Activated CD8-positive, alpha-beta T cell treated with anti-CD3 and anti-CD28 coated beads, Interleukin-2, amount 10 ng/mL, durations not matched to agents 7 days and 5 days (primary cell): ENCODE measurements around the gene LCNL1. TPM values are rescaled to one million over a fixed set of nuclear protein-coding genes. Genes with fewer than 3 reads are reported as not detected.
A peak's percentile ranks its signal among the peaks of the same experiment; 100 is the strongest.

Experiments used
- ATAC-seq: fragments of 150-1000 bp; cut with Tn5 transposase; one replicate; pipeline ENCODE4 v1.10.0; 2021; ENCODE audit warnings: moderate library complexity
- CTCF ChIA-PET: fragments of 350-600 bp; sonication (Branson Sonifier 250); formaldehyde crosslinking; loops from one replicate; lab custom pipeline; 2021; ENCODE audit warnings: antibody characterized with exemption; lab: Charles Lee
- POLR2A ChIA-PET: fragments of 350-600 bp; sonication (Branson Sonifier 250); formaldehyde crosslinking; loops from one replicate; lab custom pipeline; 2021; ENCODE audit warnings: antibody characterized with exemption; lab: Charles Lee
- DNase-seq: peaks from one replicate; pipeline ENCODE4 v3.0.0-alpha.2; 2020
- H3K27ac Mint-ChIP-seq: one replicate; pipeline ENCODE4 v1.8.0; 2021; ENCODE audit warnings: mild to moderate bottlenecking, mixed read lengths
- H3K27me3 Mint-ChIP-seq: one replicate; pipeline ENCODE4 v1.8.0; 2021; ENCODE audit warnings: low read depth, mixed read lengths
- H3K36me3 Mint-ChIP-seq: one replicate; pipeline ENCODE4 v1.8.0; 2021; ENCODE audit warnings: low read depth, mixed read lengths
- H3K4me1 Mint-ChIP-seq: one replicate; pipeline ENCODE4 v1.8.0; 2021; ENCODE audit warnings: low read depth, mixed read lengths
- H3K4me3 Mint-ChIP-seq: one replicate; pipeline ENCODE4 v1.8.0; 2021; ENCODE audit warnings: mild to moderate bottlenecking, mixed read lengths
- H3K9me3 Mint-ChIP-seq: one replicate; pipeline ENCODE4 v1.8.0; 2022; ENCODE audit warnings: mixed read lengths; ENCODE audit not compliant: insufficient read depth
- total RNA-seq, 2 experiments: library from RNA; stranded (reverse); gene quantifications; one replicate each; pipeline ENCODE4 v1.2.3, GENCODE V29; 2021

Gene LCNL1
- total RNA-seq, 2 experiments from 2014 or later, result not detected

DNA sequence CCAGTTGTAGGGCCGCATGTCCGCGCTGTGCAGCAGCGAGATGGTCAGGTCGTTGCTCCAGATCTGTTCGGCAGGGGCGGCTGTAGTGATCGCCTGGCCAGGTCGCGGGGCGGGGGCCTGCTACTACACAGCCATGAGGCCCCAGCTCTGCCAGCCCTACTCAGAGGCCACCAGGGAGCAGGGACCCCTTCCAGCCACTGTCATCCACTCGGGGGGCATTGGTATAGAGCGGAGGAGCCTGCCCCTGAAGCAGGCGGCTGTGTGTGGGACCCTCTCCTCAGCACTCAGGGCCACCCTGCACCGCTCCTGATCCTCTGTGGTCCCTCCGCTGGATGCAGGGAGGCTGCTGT lies 39.9 kb upstream of the LCNL1 start:
- no peak for DNase-seq
- no peak for ATAC-seq
- Mint-ChIP-seq H3K9me3 (no peaks in the 10 kb centered on the region), H3K27ac (no peak overlapping the region), H3K27me3 (no peaks in the 10 kb centered on the region), H3K36me3 (peaks cover 26% of the 10 kb centered on the region), H3K4me3 (peak overlapping the region; percentile 79), H3K4me1 (peaks cover 15% of the 10 kb centered on the region)
- POLR2A ChIA-PET, result no interaction called here
- CTCF ChIA-PET, result no interaction called here

GRCh38 chr9:136943291-136944211 lies 39.2 kb upstream of the LCNL1 start:
- DNase-seq (peak; percentile 65), ATAC-seq (peak; percentile 38)
- Mint-ChIP-seq H3K36me3 (peaks cover 24% of the 10 kb centered on the region), H3K27me3 (no peaks in the 10 kb centered on the region), H3K4me1 (peaks cover 19% of the 10 kb centered on the region), H3K9me3 (no peaks in the 10 kb centered on the region), H3K4me3 (peak overlapping the region; percentile 79), H3K27ac (peak overlapping the region; percentile 80)
- CTCF ChIA-PET, result interaction anchor here (0.8 to 1.5 kb wide), 6 partner anchors 57 to 155 kb away, joined by 3 to 5 read pairs (median 4); partner anchors contain the start of genes AJM1 and NPDC1
- POLR2A ChIA-PET, result interaction anchor here (0.6 to 1.0 kb wide), 3 partner anchors 26 to 244 kb away, joined by 3 read pairs; partner anchors contain the start of gene ABCA2

DNA sequence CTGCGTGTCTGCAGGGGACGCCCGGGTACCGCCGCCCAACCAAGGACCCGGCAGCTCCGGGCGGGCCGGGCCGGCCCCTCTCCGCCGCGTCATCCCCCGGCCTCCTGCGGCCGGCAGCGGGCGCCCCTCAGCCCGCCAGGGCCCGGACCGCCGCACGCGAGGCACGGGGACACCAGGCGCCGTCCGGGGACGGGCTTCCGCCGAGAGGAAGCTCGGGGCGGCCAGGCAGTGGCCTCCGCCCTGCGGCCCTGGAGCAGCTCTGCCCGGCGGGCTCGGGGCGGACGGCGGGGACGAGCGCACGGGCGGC lies 38.6 kb upstream of the LCNL1 start:
- Mint-ChIP-seq H3K4me1 (peaks cover 21% of the 10 kb centered on the region), H3K27me3 (no peaks in the 10 kb centered on the region), H3K4me3 (peak overlapping the region; percentile 79), H3K9me3 (no peaks in the 10 kb centered on the region), H3K27ac (peak overlapping the region; percentile 80), H3K36me3 (peaks cover 21% of the 10 kb centered on the region)
- POLR2A ChIA-PET, result interaction anchor here (0.6 to 1.0 kb wide), 3 partner anchors 25 to 244 kb away, joined by 3 read pairs; partner anchors contain the start of gene ABCA2
- DNase-seq, result no peak
- CTCF ChIA-PET, result interaction anchor here (0.8 to 1.5 kb wide), 6 partner anchors 56 to 156 kb away, joined by 3 to 5 read pairs (median 4); partner anchors contain the start of genes AJM1 and NPDC1
- ATAC-seq, result peak; percentile 57

DNA sequence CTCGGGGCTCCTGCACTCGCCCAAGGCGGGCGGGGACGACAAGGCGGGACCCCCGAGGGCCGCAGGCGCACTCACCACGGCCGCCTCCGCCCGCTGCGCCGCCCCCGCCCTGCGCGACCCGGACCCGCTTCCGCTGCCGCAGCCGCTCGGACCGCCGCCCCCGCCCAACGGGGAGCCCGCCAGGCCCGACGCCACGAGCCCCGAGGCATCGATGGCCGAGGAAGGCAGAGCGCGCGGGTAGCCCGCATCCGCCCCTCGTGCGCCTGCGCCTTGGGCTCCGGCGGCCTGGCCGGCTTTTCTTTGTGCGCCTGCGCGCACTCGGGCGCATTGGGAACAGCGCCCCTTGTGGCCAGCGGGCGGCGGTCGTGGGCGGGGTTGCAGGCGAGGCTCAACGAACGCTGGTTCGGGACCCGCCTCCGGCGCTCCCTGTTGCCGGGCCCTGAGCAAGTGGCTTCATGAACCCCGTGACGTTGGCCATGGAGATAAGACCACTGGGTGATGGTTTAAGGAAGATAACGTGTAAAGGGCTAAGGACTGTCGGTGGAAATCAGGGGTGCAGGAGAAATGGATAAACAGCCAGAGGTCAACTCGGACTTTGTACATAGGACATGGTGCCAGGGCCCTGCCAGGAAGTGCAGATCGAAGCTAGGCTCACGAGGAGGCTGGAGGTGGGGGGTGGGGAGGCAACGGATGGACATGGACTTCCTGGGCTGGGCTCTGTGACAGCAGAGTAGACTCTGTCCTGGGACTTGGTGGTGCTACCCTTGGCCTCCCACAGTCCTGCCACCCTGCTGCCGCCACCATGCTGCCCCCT lies 38.1 kb upstream of the LCNL1 start, which contains the start of the genes C8G and FBXW5:
C8G (plus strand) TSS at position 725 of the 814 bp plus-strand sequence; CDS start at position 803, 78 bp downstream.
FBXW5 (minus strand) TSS at position 220 of the 814 bp plus-strand sequence. CDS start 655 bp downstream, outside the sequence.
- H3K27me3 Mint-ChIP-seq, result no peaks in the 10 kb centered on the region
- peak within 1 kb of the TSS; percentile 79 for H3K4me3 Mint-ChIP-seq
- ATAC-seq, result peak; percentile 77
- no peaks in the 10 kb centered on the region for H3K9me3 Mint-ChIP-seq
- peak within 1 kb of the TSS; percentile 91 for H3K27ac Mint-ChIP-seq
- H3K4me1 Mint-ChIP-seq, result peaks cover 21% of the 10 kb centered on the region
- peak; percentile 95 for DNase-seq
- H3K36me3 Mint-ChIP-seq, result peaks cover 21% of the 10 kb centered on the region
- POLR2A ChIA-PET, result interaction anchor here (0.6 to 1.0 kb wide), 3 partner anchors 25 to 243 kb away, joined by 3 read pairs; partner anchors contain the start of gene ABCA2
- CTCF ChIA-PET, result interaction anchor here (0.8 to 5.5 kb wide), 7 partner anchors 56 to 156 kb away, joined by 3 to 146 read pairs (median 4); partner anchors contain the start of genes AJM1 and NPDC1

DNA sequence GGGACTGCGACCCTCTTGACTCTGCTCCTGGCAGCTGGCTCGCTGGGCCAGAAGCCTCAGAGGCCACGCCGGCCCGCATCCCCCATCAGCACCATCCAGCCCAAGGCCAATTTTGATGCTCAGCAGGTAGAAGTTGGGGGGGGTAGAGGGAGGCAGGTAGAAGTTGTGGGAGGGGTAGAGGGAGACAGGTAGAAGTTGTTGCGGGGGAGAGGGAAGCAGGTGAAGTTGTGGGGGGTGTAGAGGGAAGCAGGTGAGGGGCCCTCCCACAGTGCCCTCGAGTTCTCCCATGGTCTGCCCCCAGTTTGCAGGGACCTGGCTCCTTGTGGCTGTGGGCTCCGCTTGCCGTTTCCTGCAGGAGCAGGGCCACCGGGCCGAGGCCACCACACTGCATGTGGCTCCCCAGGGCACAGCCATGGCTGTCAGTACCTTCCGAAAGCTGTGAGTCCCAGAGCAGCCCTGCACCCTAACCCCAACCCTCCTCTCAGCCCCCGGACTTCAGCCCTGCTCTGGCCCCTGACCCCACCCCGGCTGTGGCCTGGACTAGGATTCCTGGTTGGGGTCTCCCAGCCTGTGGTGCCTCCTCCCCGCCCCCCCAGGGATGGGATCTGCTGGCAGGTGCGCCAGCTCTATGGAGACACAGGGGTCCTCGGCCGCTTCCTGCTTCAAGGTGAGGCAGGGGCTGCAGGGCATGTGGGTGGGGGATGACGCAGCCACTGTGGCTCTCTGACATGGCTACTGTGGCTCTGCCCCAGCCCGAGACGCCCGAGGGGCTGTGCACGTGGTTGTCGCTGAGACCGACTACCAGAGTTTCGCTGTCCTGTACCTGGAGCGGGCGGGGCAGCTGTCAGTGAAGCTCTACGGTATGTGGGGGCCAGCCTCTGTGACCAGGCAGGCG lies 37.2 kb upstream of the LCNL1 start:
- H3K9me3 Mint-ChIP-seq, result no peaks in the 10 kb centered on the region
- ChIA-PET POLR2A (no interaction called here), CTCF (interaction anchor here (1.5 to 5.5 kb wide), 2 partner anchors 90 to 103 kb away, joined by 5 to 146 read pairs; partner anchors contain the start of gene AJM1)
- H3K27ac Mint-ChIP-seq, result peak overlapping the region; percentile 91
- no peak for ATAC-seq
- peaks cover 21% of the 10 kb centered on the region for H3K4me1 Mint-ChIP-seq
- no peak for DNase-seq
- no peaks in the 10 kb centered on the region for H3K27me3 Mint-ChIP-seq
- H3K36me3 Mint-ChIP-seq, result peaks cover 18% of the 10 kb centered on the region
- H3K4me3 Mint-ChIP-seq, result peak overlapping the region; percentile 65

DNA sequence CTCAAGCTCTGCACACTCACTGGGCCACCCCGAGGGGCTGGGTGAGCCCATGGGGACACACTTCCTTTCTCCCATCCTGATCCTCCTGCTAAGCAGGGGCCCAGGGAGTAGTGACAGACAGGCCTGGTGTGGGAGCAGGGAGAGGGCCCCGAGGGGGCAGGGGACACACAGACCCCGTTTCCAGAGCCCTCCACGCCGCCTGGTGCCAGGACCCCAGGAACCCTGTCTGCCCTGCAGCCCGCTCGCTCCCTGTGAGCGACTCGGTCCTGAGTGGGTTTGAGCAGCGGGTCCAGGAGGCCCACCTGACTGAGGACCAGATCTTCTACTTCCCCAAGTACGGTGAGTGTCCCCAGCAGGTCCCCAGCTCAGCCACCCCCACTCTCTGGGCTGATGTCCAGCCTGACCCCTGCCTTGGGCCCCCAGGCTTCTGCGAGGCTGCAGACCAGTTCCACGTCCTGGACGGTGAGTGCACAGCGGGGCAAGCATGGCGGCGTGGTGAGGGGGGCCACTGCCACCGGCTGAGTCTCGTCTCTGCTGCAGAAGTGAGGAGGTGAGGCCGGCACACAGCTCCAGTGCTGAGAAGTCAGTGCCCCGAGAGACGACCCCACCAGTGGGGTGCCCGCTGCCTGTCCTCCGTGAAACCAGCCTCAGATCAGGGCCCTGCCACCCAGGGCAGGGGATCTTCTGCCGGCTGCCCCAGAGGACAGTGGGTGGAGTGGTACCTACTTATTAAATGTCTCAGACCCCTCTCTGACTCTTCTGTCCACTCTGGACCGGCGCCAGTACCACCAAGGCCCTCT lies 36.4 kb upstream of the LCNL1 start:
- Mint-ChIP-seq H3K27ac (no peak overlapping the region), H3K4me1 (peaks cover 23% of the 10 kb centered on the region), H3K4me3 (no peak overlapping the region), H3K9me3 (no peaks in the 10 kb centered on the region), H3K36me3 (peaks cover 10% of the 10 kb centered on the region), H3K27me3 (no peaks in the 10 kb centered on the region)
- ChIA-PET CTCF (interaction anchor here (2.6 to 5.5 kb wide), 2 partner anchors 89 to 139 kb away, joined by 9 to 146 read pairs; partner anchors contain the start of gene RABL6), POLR2A (no interaction called here)
- no peak for DNase-seq
- no peak for ATAC-seq

DNA sequence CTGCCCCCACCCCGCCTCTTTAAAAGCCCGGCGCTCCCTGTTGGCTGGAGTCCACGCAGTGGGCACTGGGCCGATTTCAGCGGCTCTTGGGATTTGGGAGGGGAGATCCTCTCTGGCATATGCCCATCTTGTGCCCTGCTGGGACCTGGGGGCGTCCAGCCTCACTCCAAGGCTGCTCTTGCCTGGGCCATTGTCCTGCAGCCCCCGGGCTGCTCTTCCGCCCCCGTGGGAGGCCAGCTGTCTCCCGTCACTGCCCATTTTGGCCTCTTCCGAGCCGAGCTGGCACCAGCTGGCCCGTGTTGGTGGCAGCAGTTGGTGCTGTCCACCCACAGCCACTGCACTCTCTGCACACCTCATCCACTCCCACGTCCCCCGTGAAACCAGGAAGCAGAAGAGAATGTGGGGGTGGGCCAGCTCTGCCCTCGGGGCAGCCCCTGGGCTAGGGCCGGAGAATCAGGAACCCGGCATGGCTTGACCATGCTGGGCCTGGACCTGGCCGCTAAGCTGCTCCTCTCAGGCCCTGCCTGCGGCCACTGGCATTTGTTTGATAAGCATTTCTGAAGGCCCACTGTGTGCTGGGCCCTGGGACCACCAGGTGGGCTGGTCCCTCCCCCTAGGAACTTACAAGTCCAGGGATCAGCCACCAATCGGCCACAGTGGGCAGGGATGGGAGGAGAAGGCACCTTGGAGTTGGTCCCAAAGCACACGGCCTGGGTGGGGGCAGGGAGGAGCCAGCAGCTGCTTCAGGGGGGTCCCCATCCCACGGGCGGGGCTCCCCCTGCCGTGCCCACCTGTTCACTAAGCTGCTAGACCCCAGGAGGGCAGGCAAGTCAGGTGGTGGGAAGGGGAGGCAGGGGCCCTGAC lies 35.5 kb upstream of the LCNL1 start:
- Mint-ChIP-seq H3K27me3 (no peaks in the 10 kb centered on the region), H3K36me3 (peaks cover 5% of the 10 kb centered on the region), H3K4me3 (no peak overlapping the region), H3K4me1 (peaks cover 21% of the 10 kb centered on the region), H3K9me3 (no peaks in the 10 kb centered on the region), H3K27ac (peak overlapping the region; percentile 34)
- ChIA-PET CTCF (interaction anchor here (0.8 to 5.5 kb wide), 18 partner anchors 18 to 209 kb away, joined by 3 to 146 read pairs (median 6); partner anchors contain the start of genes ABCA2, AJM1, CLIC3 and FUT7), POLR2A (interaction anchor here (2.6 kb wide), 1 partner anchor 88 kb away, joined by 11 read pairs; no protein-coding TSS in a partner anchor)
- no peak for ATAC-seq
- DNase-seq, result no peak

DNA sequence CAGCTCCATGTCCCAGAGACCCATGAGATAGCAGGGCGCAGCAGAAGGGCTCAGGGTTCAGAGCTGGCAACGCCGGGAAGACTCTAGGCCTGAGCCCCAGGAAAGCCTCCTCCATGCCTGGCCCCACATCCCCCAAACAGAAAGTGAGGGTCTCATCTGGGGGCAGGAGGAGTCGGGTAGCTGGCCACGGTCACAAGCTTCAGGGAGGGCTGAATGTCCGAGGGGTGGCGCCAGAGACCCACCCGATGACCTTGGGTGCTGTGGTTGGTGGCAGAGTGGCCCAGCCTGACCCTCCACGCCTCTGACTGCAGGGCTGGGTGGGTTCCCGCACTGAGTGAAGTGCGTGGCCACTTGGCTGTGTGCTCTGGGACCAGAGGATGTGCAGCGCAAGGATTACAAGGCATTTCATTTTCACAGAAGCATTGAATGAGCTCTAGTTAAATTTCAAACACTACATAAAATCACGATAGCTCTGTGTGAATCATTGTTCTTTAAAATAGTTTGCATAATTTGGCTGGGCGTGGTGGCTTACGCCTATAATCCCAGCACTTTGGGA lies 34.8 kb upstream of the LCNL1 start:
- H3K36me3 Mint-ChIP-seq, result no peaks in the 10 kb centered on the region
- ATAC-seq, result no peak
- H3K27ac Mint-ChIP-seq, result peak overlapping the region; percentile 43
- H3K27me3 Mint-ChIP-seq, result no peaks in the 10 kb centered on the region
- ChIA-PET POLR2A (interaction anchor here (0.6 to 2.6 kb wide), 2 partner anchors 87 to 317 kb away, joined by 3 to 11 read pairs; no protein-coding TSS in a partner anchor), CTCF (interaction anchor here (0.8 to 5.5 kb wide), 23 partner anchors 12 to 209 kb away, joined by 3 to 146 read pairs (median 5); partner anchors contain the start of genes ABCA2, AJM1, CLIC3 and FUT7)
- peaks cover 21% of the 10 kb centered on the region for H3K4me1 Mint-ChIP-seq
- DNase-seq, result peak; percentile 41
- peak overlapping the region; percentile 84 for H3K4me3 Mint-ChIP-seq
- no peaks in the 10 kb centered on the region for H3K9me3 Mint-ChIP-seq
